ENCODE data around the gene TARS3.
"Not testable (repeated sequence)": the region's sequence is repeated elsewhere in the genome, so short reads cannot be mapped to it uniquely, and the experiment has no call there.

The TARS3 gene

GRCh38 chr15:101697488-101697887 is 26.8 kb downstream of the TARS3 start:
- no peak for DNase-seq

GRCh38 chr15:101696829-101697228 is 27.4 kb downstream of the TARS3 start:
- no peak for DNase-seq

GRCh38 chr15:101694261-101694660 is 30.0 kb downstream of the TARS3 start:
- no peak for DNase-seq

GRCh38 chr15:101692801-101693598 is 31.3 kb downstream of the TARS3 start:
- no peak for DNase-seq

- DNase-seq, result no peak
Observed at GRCh38 chr15:101689901-101690300, 34.4 kb downstream of the TARS3 start.

GRCh38 chr15:101686718-101687117 is 37.6 kb downstream of the TARS3 start:
- DNase-seq, result no peak

- no peak for DNase-seq
Observed at GRCh38 chr15:101684877-101685276, 39.4 kb downstream of the TARS3 start.

GRCh38 chr15:101684384-101684783 is 39.9 kb downstream of the TARS3 start:
- no peak for DNase-seq

- no peak for DNase-seq
Observed at GRCh38 chr15:101679806-101680205, 44.5 kb downstream of the TARS3 start.

GRCh38 chr15:101676921-101677329 is 47.3 kb downstream of the TARS3 start:
- DNase-seq, result no peak

GRCh38 chr15:101675796-101676582 is 48.3 kb downstream of the TARS3 start:
- DNase-seq, result no peak

GRCh38 chr15:101675015-101675414 is 49.3 kb downstream of the TARS3 start:
- DNase-seq, result no peak

GRCh38 chr15:101672298-101672697 is 52.0 kb downstream of the TARS3 start:
- no peak for DNase-seq

- no peak for DNase-seq
Observed at GRCh38 chr15:101669744-101670143, 54.5 kb downstream of the TARS3 start.

- no peak for DNase-seq
Observed at GRCh38 chr15:101667881-101668280, 56.4 kb downstream of the TARS3 start.

GRCh38 chr15:101664303-101664913 is 59.9 kb downstream of the TARS3 start:
- DNase-seq, result no peak

- no peak for DNase-seq
Observed at GRCh38 chr15:101662203-101662602, 62.1 kb downstream of the TARS3 start.

GRCh38 chr15:101660005-101660404 is 64.3 kb downstream of the TARS3 start:
- DNase-seq, result no peak

GRCh38 chr15:101657968-101658784 is 66.1 kb downstream of the TARS3 start:
- no peak for DNase-seq

GRCh38 chr15:101657171-101657570 is 67.1 kb downstream of the TARS3 start:
- DNase-seq, result no peak

GRCh38 chr15:101654624-101655337 is 69.5 kb downstream of the TARS3 start:
- DNase-seq, result not testable (repeated sequence)

- DNase-seq, result no peak
Observed at GRCh38 chr15:101654171-101654570, 70.1 kb downstream of the TARS3 start.
